K562 (cell line): ENCODE results near the gene VAT1L.

Experiments
- NR2F6 ChIP-seq: fragments of 450-650 bp; formaldehyde crosslinking; IDR thresholded peaks from 2 replicates; pipeline ENCODE4 v1.4.0; 2020; ENCODE audit warnings: mild to moderate bottlenecking
- POLR2A ChIP-seq: fragments of 450-650 bp; conservative IDR thresholded peaks from 2 replicates; pipeline ENCODE4 v1.6.1; 2016
- PREB ChIP-seq: sonication (generic); formaldehyde crosslinking; IDR thresholded peaks from 2 replicates; pipeline ENCODE4 v1.8.1; 2023; ENCODE audit warnings: mild to moderate bottlenecking, missing genetic modification reagents
- ZNF274 ChIP-seq: IDR thresholded peaks from 2 replicates; pipeline ENCODE4 v1.6.1; 2011; ENCODE audit warnings: low read depth, mild to moderate bottlenecking, low read length, moderate library complexity, borderline replicate concordance

GRCh38 chr16:77916111-77916510 is 127.7 kb downstream of the VAT1L start:
- TF ChIP-seq ZNF274 (no peak), POLR2A (no peak), PREB (CRISPR knock-in tag) (no peak), NR2F6 (CRISPR knock-in tag) (no peak)
